Fibroblast of lung (primary cell): ENCODE data around the gene PHETA1. TPM values are rescaled to one million over a fixed set of nuclear protein-coding genes. Genes with fewer than 3 reads are reported as not detected.

ENCODE experiments used
- DNase-seq, 2 donors: peaks; one replicate each; pipeline versions ENCODE4 v3.0.0 to v3.0.0-alpha.2; 2010; ENCODE audit warnings: low read depth in 2 of 2
- H2AFZ ChIP-seq: 2 replicates; pipeline ENCODE4 v1.5.1; 2012; ENCODE audit warnings: low read length, control low read depth, inconsistent platforms
- H3K27ac ChIP-seq: 2 replicates; pipeline ENCODE4 v1.5.1; 2011; ENCODE audit warnings: low read length, control low read depth; ENCODE audit not compliant: insufficient read depth
- H3K27me3 ChIP-seq: 2 replicates; pipeline ENCODE4 v1.5.1; 2011; ENCODE audit warnings: mild to moderate bottlenecking, low read length; ENCODE audit not compliant: control insufficient read depth, insufficient read depth
- H3K36me3 ChIP-seq: 2 replicates; pipeline ENCODE4 v1.5.1; 2011; ENCODE audit warnings: low read length; ENCODE audit not compliant: control insufficient read depth, insufficient read depth
- H3K4me1 ChIP-seq: 2 replicates; pipeline ENCODE4 v1.5.1; 2011; ENCODE audit warnings: low read length; ENCODE audit not compliant: control insufficient read depth, insufficient read depth; ENCODE audit errors: extremely low read depth
- H3K4me2 ChIP-seq: 2 replicates; pipeline ENCODE4 v1.5.1; 2011; ENCODE audit warnings: low read length, control low read depth; ENCODE audit not compliant: insufficient read depth; ENCODE audit errors: extremely low read depth
- H3K4me3 ChIP-seq, 4 experiments: fragments of 200-600 bp in 1 of 4; sonication (generic) in 1 of 4; replicated peaks in 1 of 4; 2 replicates each; pipeline ENCODE4 v1.5.1; 2011 to 2016; ENCODE audit warnings: low read length in 4 of 4, low read depth in 3 of 4, mild to moderate bottlenecking in 3 of 4, control low read depth in 2 of 4, inconsistent platforms in 1 of 4, mixed read lengths in 1 of 4; ENCODE audit not compliant: insufficient read depth in 1 of 4; ENCODE audit errors: control extremely low read depth in 1 of 4
- H3K79me2 ChIP-seq: 2 replicates; pipeline ENCODE4 v1.5.1; 2012; ENCODE audit warnings: mild to moderate bottlenecking, low read length, inconsistent platforms; ENCODE audit not compliant: control insufficient read depth, insufficient read depth
- H3K9ac ChIP-seq: 2 replicates; pipeline ENCODE4 v1.5.1; 2011; ENCODE audit warnings: mild to moderate bottlenecking, low read length, control low read depth; ENCODE audit not compliant: insufficient read depth
- H3K9me3 ChIP-seq: 2 replicates; pipeline ENCODE4 v1.5.1; 2012; ENCODE audit warnings: low read depth, low read length; ENCODE audit not compliant: control insufficient read depth, insufficient read depth
- H4K20me1 ChIP-seq: 2 replicates; pipeline ENCODE4 v1.5.1; 2011; ENCODE audit warnings: low read length; ENCODE audit not compliant: control insufficient read depth, insufficient read depth; ENCODE audit errors: extremely low read depth
- EZH2 ChIP-seq: IDR thresholded peaks from 2 replicates; pipeline ENCODE4 v1.5.1; 2012; ENCODE audit warnings: low read length, control low read depth, mild to moderate bottlenecking; ENCODE audit errors: missing control alignments
- polyA plus RNA-seq, 2 donors: library from polyadenylated mRNA; depleted of rRNA in 1 of 2; stranded (reverse) in 1 of 2; unstranded in 1 of 2; fragments of >200 nt; gene quantifications; 2 replicates each; pipeline ENCODE4 v1.2.1, GENCODE V29; 2011 to 2012; ENCODE audit warnings: missing spikeins in 1 of 2
- total RNA-seq: library from RNA; depleted of rRNA; stranded (reverse); fragments of >200 nt; gene quantifications from 2 replicates; pipeline ENCODE4 v1.2.1, GENCODE V29; 2014
- TF ChIP-seq, protein P1 (sequence below), 2 donors: IDR thresholded peaks in 1 of 2; conservative IDR thresholded peaks in 1 of 2; 1 replicate in 1 of 2; 2 replicates in 1 of 2; pipeline ENCODE4 v1.5.1; 2011 to 2012; ENCODE audit warnings: low read length in 2 of 2, control low read depth in 1 of 2, inconsistent platforms in 1 of 2, low read depth in 1 of 2, mild to moderate bottlenecking in 1 of 2

Gene PHETA1
- total and polyA plus RNA-seq, 2 donors (not counting 1 experiment from before 2014, with no cell fraction given) = 2.6 to 3.8 TPM

DNA sequence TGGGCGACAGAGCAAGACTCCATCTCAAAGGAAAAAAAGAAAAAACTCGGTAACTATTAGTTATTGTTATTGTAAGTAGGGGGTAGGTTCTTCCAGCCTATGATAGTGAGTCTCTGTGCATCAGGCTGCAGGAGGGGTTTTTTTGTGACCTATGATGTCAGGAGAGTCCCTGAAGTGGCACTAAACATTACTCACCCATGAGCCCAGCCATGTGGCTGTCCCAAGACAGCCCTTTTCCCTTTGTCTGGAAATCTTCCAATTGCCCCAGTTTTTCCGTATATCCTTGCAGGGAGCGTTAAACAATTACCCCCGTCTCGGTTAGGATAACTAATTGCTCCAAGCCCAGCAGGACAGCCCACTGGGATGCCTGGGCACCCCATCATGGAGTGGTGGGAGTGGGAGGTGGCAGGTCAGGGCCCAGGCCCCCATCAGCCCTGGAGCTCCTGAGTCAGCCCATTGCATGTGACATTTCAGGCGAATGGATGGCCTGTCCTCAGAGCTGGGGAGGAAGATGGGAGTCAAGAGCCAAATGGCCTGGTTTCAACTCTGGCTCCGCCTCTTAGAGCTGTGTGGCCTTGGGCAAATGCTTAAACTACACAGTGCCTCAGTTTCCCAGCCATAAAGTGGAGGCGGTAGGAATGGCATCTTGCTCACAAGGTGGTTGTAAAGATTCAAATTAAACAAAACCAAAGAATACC is 16.4 kb downstream of the PHETA1 start:
- Histone ChIP-seq H4K20me1 (no peaks in the 10 kb centered on the region), H3K9me3 (no peaks in the 10 kb centered on the region), H3K27ac (no peak overlapping the region), H3K27me3 (peaks cover 3% of the 10 kb centered on the region), H3K36me3 (no peaks in the 10 kb centered on the region), H3K4me1 (no peaks in the 10 kb centered on the region), H3K9ac (no peak overlapping the region), H3K4me2 (no peak overlapping the region), H3K4me3 (no peak overlapping the region), H2AFZ (no peak overlapping the region), H3K79me2 (no peaks in the 10 kb centered on the region)
- DNase-seq = no peak
- TF ChIP-seq, protein P1, sequence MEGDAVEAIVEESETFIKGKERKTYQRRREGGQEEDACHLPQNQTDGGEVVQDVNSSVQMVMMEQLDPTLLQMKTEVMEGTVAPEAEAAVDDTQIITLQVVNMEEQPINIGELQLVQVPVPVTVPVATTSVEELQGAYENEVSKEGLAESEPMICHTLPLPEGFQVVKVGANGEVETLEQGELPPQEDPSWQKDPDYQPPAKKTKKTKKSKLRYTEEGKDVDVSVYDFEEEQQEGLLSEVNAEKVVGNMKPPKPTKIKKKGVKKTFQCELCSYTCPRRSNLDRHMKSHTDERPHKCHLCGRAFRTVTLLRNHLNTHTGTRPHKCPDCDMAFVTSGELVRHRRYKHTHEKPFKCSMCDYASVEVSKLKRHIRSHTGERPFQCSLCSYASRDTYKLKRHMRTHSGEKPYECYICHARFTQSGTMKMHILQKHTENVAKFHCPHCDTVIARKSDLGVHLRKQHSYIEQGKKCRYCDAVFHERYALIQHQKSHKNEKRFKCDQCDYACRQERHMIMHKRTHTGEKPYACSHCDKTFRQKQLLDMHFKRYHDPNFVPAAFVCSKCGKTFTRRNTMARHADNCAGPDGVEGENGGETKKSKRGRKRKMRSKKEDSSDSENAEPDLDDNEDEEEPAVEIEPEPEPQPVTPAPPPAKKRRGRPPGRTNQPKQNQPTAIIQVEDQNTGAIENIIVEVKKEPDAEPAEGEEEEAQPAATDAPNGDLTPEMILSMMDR (conservative IDR thresholded peaks at IDR 0.05 in 1 of 2, IDR thresholded peaks at IDR 0.05 in 1 of 2; ENCODE audit: low read depth in 1 of 2, low read length in 2 of 2) = no peak
- no peak for TF ChIP-seq EZH2

GRCh38 chr12:111351026-111351425 is 17.9 kb downstream of the PHETA1 start:
- Histone ChIP-seq H4K20me1 (no peaks in the 10 kb centered on the region), H3K27ac (no peak overlapping the region), H3K79me2 (no peaks in the 10 kb centered on the region)

GRCh38 chr12:111349748-111350520 is 19.0 kb downstream of the PHETA1 start:
- Histone ChIP-seq H2AFZ (no peak overlapping the region), H4K20me1 (no peaks in the 10 kb centered on the region), H3K4me2 (no peak overlapping the region), H3K27ac (no peak overlapping the region), H3K79me2 (no peaks in the 10 kb centered on the region), H3K36me3 (no peaks in the 10 kb centered on the region), H3K4me3 (no peak overlapping the region), H3K4me1 (no peaks in the 10 kb centered on the region), H3K9me3 (no peaks in the 10 kb centered on the region), H3K9ac (no peak overlapping the region), H3K27me3 (no peaks in the 10 kb centered on the region)
- TF ChIP-seq, protein P1 (conservative IDR thresholded peaks at IDR 0.05 in 1 of 2, IDR thresholded peaks at IDR 0.05 in 1 of 2; ENCODE audit: low read depth in 1 of 2, low read length in 2 of 2) = no peak
- no peak for TF ChIP-seq EZH2
- DNase-seq = no peak

More at GRCh38 chr12:111351026-111351425, 17.9 kb downstream of the PHETA1 start:
- TF ChIP-seq, protein P1 (conservative IDR thresholded peaks at IDR 0.05 in 1 of 2, IDR thresholded peaks at IDR 0.05 in 1 of 2; ENCODE audit: low read depth in 1 of 2, low read length in 2 of 2) = no peak
- no peak for TF ChIP-seq EZH2
- Histone ChIP-seq H3K4me2 (no peak overlapping the region), H3K4me1 (no peaks in the 10 kb centered on the region), H3K4me3 (no peak overlapping the region), H3K9me3 (no peaks in the 10 kb centered on the region), H3K27me3 (peaks cover 3% of the 10 kb centered on the region), H3K9ac (no peak overlapping the region), H2AFZ (no peak overlapping the region), H3K36me3 (no peaks in the 10 kb centered on the region)
- no peak for DNase-seq
